ENCODE results near the gene TECRL.

TECRL gene

GRCh38 chr4:64409300-64409699, at the start of gene TECRL:
Gene TECRL (minus strand): TSS chr4:64409450. CDS start chr4:64409351, 99 bp downstream.
- no peak for DNase-seq

GRCh38 chr4:64432674-64433073, 23.4 kb upstream of the TECRL start:
- DNase-seq = no peak

GRCh38 chr4:64430933-64431332, 21.7 kb upstream of the TECRL start:
- no peak for DNase-seq

GRCh38 chr4:64417974-64418373, 8.7 kb upstream of the TECRL start:
- no peak for DNase-seq

GRCh38 chr4:64407000-64407399, 2.2 kb downstream of the TECRL start:
- no peak for DNase-seq

GRCh38 chr4:64405761-64406160, 3.5 kb downstream of the TECRL start:
- DNase-seq = no peak

- DNase-seq = no peak
Observed at GRCh38 chr4:64402684-64403083, 6.6 kb downstream of the TECRL start.

GRCh38 chr4:64399313-64400109, 9.7 kb downstream of the TECRL start:
- DNase-seq = no peak

- DNase-seq = no peak
Observed at GRCh38 chr4:64394469-64394868, 14.8 kb downstream of the TECRL start.

- no peak for DNase-seq
Observed at GRCh38 chr4:64388252-64388651, 21.0 kb downstream of the TECRL start.

GRCh38 chr4:64385220-64385619, 24.0 kb downstream of the TECRL start:
- DNase-seq = no peak

GRCh38 chr4:64384237-64385203, 24.7 kb downstream of the TECRL start:
- no peak for DNase-seq

- DNase-seq = no peak
Observed at GRCh38 chr4:64368741-64369140, 40.5 kb downstream of the TECRL start.

GRCh38 chr4:64361399-64361740, 47.9 kb downstream of the TECRL start:
- DNase-seq = no peak

- no peak for DNase-seq
Observed at GRCh38 chr4:64360664-64361398, 48.4 kb downstream of the TECRL start.

- no peak for DNase-seq
Observed at GRCh38 chr4:64359489-64359888, 49.8 kb downstream of the TECRL start.

- DNase-seq = no peak
Observed at GRCh38 chr4:64353904-64354303, 55.3 kb downstream of the TECRL start.

- DNase-seq = no peak
Observed at GRCh38 chr4:64341711-64342110, 67.5 kb downstream of the TECRL start.

GRCh38 chr4:64340218-64341110, 68.8 kb downstream of the TECRL start:
- no peak for DNase-seq

- DNase-seq = no peak
Observed at GRCh38 chr4:64334964-64335363, 74.3 kb downstream of the TECRL start.

- no peak for DNase-seq
Observed at GRCh38 chr4:64330143-64330542, 79.1 kb downstream of the TECRL start.

GRCh38 chr4:64327237-64327636, 82.0 kb downstream of the TECRL start:
- no peak for DNase-seq

Measured in suppressor macrophage treated with lipopolysaccharide for 4 hours (primary cell).